Colonic mucosa (tissue), 4 donors: ENCODE measurements around the gene MSL2. TPM values are rescaled to one million over a fixed set of nuclear protein-coding genes. Genes with fewer than 3 reads are reported as not detected.

ENCODE experiments used
- DNase-seq: peaks from one replicate; pipeline ENCODE4 v3.0.0-alpha.2; 2020
- H3K27ac ChIP-seq: fragments of 200-600 bp; one replicate; pipeline ENCODE4 v1.8.0; 2021
- H3K27me3 ChIP-seq: fragments of 200-600 bp; one replicate; pipeline ENCODE4 v1.8.0; 2021
- H3K36me3 ChIP-seq: fragments of 200-600 bp; one replicate; pipeline ENCODE4 v1.8.0; 2021
- H3K4me1 ChIP-seq: fragments of 200-600 bp; one replicate; pipeline ENCODE4 v1.8.0; 2021; ENCODE audit warnings: mild to moderate bottlenecking
- H3K4me3 ChIP-seq: fragments of 200-600 bp; one replicate; pipeline ENCODE4 v1.8.0; 2021
- H3K9ac ChIP-seq, 2 donors: one replicate each; pipeline ENCODE4 v1.7.0; 2013; ENCODE audit warnings: control low read depth in 2 of 2, low read depth in 2 of 2, low read length in 2 of 2
- H3K9me3 ChIP-seq: fragments of 200-600 bp; one replicate; pipeline ENCODE4 v1.8.0; 2021
- intact Hi-C: fragments of 100-400 bp; cut with DNase I; formaldehyde crosslinking; loops from one replicate; pipeline ENCODE4 v1.14.1; 2022
- total RNA-seq, 2 donors: library from RNA; stranded (reverse); fragmentation: NEBNext Ultra II Directional in 1 of 2; extraction: Animal tissue kit (Norgen Biotek cat#: 25700) in 1 of 2; gene quantifications; one replicate each; pipeline ENCODE4 v1.2.1, GENCODE V29; 2021
- TF ChIP-seq, protein P1 (sequence below): fragments of 200-600 bp; IDR thresholded peaks from one replicate; pipeline ENCODE4 v1.8.0; 2022; ENCODE audit warnings: antibody characterized with exemption, mild to moderate bottlenecking
- donor health status: healthy.
- donor health status: DM: no; HTN: no; CAD: no.
- donor health status: DM: no; HTN: no; CAD: no.

Gene MSL2
- total RNA-seq, 2 donors from 2014 or later, result 23.5 to 31.0 TPM

DNA sequence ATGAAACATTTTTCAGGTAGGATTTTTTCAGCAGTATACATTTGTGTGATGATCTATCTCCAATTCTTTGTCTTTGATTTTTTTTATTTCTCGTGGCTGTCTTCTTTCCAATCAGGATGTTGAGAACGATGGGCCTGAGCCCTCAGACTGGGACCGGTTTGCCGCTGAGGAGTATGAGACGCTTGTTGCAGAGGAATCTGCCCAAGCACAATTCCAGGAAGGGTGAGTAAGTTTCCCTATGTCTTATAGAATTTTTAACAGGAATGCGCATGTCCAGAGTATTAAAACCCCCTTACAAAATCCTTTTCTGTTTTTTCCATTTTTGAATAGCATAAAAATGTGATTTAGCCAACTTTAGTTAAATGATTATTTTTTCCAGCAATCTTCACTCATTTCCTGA, 90.0 kb downstream of the MSL2 start:
- intact Hi-C loops, result no loop called here
- no peaks in the 10 kb centered on the region for H3K36me3 ChIP-seq
- no peak overlapping the region for H3K9ac ChIP-seq
- DNase-seq, result no peak
- H3K4me1 ChIP-seq, result no peaks in the 10 kb centered on the region
- TF ChIP-seq, protein P1, sequence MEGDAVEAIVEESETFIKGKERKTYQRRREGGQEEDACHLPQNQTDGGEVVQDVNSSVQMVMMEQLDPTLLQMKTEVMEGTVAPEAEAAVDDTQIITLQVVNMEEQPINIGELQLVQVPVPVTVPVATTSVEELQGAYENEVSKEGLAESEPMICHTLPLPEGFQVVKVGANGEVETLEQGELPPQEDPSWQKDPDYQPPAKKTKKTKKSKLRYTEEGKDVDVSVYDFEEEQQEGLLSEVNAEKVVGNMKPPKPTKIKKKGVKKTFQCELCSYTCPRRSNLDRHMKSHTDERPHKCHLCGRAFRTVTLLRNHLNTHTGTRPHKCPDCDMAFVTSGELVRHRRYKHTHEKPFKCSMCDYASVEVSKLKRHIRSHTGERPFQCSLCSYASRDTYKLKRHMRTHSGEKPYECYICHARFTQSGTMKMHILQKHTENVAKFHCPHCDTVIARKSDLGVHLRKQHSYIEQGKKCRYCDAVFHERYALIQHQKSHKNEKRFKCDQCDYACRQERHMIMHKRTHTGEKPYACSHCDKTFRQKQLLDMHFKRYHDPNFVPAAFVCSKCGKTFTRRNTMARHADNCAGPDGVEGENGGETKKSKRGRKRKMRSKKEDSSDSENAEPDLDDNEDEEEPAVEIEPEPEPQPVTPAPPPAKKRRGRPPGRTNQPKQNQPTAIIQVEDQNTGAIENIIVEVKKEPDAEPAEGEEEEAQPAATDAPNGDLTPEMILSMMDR, result no peak
- H3K27me3 ChIP-seq, result no peaks in the 10 kb centered on the region
- H3K27ac ChIP-seq, result no peak overlapping the region
- H3K9me3 ChIP-seq, result no peaks in the 10 kb centered on the region
- no peak overlapping the region for H3K4me3 ChIP-seq

DNA sequence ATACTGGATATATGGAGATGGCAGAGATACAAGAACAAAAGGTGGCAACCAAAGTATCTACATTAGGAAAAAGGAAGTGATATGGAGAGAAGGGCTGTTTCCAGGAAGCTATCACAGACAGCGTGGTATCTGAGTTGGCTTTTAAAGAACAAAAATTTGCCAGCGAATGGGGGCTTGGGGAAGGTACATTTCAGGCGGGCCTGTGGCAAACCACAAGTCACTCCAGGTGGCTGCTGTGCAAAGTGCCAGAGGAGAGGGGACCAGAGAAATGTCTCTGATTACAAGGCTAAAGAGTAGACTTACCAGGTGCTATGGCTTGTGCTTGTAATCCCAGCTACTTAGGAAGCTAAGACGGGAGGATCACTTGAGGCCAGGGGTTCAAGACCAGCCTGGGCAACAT, 91.1 kb downstream of the MSL2 start:
- intact Hi-C loops, result no loop called here
- Histone ChIP-seq H3K27ac (no peak overlapping the region), H3K4me1 (no peaks in the 10 kb centered on the region), H3K4me3 (no peak overlapping the region), H3K36me3 (no peaks in the 10 kb centered on the region), H3K9ac (no peak overlapping the region), H3K9me3 (no peaks in the 10 kb centered on the region), H3K27me3 (no peaks in the 10 kb centered on the region)
- no peak for DNase-seq
- TF ChIP-seq, protein P1, result no peak

Other genes starting within 250 kb of the MSL2 start
- 10 to 100 TPM; 10.9 to 22.0 TPM for gene PPP2R3A, start 230.6 kb downstream of the MSL2 start, total RNA-seq
- gene PCCB, start 54.0 kb upstream of the MSL2 start, total RNA-seq, result 10 to 100 TPM; 60.0 to 67.0 TPM